Measurements from ENCODE around the gene RAB30.

DNA sequence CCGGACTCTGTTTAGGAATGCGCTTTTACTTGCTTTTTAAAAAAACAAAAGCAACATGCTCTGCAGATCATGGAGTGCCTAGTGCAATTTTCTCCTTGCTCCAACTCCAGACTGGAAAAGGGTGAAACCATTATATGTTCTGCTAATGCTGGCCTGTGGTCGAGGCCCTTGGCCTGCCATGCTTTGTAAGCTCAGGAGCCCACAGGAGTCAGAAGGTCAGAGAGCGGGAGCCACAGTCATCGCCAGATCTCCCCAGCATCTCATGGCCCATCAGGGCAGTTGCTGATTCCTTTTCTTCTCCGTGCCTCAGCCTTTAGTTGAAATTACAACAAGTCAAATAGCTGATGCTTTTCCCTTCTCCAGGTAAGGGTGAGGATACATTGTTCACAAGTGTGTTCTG is 89.8 kb downstream of the RAB30 start:
- TF ChIP-seq, protein P1, sequence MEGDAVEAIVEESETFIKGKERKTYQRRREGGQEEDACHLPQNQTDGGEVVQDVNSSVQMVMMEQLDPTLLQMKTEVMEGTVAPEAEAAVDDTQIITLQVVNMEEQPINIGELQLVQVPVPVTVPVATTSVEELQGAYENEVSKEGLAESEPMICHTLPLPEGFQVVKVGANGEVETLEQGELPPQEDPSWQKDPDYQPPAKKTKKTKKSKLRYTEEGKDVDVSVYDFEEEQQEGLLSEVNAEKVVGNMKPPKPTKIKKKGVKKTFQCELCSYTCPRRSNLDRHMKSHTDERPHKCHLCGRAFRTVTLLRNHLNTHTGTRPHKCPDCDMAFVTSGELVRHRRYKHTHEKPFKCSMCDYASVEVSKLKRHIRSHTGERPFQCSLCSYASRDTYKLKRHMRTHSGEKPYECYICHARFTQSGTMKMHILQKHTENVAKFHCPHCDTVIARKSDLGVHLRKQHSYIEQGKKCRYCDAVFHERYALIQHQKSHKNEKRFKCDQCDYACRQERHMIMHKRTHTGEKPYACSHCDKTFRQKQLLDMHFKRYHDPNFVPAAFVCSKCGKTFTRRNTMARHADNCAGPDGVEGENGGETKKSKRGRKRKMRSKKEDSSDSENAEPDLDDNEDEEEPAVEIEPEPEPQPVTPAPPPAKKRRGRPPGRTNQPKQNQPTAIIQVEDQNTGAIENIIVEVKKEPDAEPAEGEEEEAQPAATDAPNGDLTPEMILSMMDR (IDR thresholded peaks at IDR 0.05) = no peak
- no peak for TF ChIP-seq POLR2A (IDR thresholded peaks at IDR 0.05)
